HG03521 (cell line): ENCODE measurements around the gene IFNL3.
"Not testable (repeated sequence)": the region's sequence is repeated elsewhere in the genome, so short reads cannot be mapped to it uniquely, and the experiment has no call there.

Source experiments
- ATAC-seq: cut with Tn5 transposase; IDR thresholded peaks from one replicate; pipeline ENCODE4 v1.9.1; 2021; ENCODE audit warnings: mild to moderate bottlenecking, moderate library complexity; ENCODE audit not compliant: unreplicated experiment

Gene IFNL3

DNA sequence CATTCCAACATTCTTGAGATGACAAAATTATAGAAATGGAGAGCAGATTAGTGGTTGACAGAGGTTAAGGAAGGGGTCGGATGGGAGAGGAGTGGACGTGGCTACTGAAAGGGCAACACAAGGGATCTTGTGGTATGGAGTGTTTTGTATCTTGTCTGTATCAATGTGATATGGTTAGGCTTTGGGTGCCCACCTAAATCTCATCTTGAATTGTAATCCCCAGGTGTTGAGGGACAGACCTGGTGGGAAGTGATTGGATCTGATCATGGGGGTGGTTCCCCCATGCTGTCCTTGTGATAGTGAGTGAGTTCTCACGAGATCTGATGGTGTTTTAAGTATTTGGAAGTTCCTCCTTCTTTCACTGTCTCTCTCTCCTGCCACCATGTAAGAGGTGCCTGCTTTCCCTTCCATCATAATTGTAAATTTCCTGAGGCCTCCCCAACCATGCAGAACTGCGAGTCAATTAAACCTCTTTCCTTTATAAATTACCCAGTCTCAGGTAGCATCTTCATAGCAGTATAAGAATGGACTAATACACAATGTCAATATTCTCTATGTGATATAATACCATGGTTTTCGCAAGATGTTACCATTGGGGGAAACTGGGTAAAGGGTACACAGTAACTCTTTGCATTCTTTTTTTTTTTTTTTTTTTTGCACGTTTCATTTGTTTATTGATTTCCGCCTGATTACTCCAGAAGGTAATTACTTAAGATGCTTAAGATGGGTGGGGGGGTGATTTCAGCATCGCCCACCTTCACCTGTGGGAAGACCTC lies 8.8 kb upstream of the IFNL3 start:
- no peak for ATAC-seq

DNA sequence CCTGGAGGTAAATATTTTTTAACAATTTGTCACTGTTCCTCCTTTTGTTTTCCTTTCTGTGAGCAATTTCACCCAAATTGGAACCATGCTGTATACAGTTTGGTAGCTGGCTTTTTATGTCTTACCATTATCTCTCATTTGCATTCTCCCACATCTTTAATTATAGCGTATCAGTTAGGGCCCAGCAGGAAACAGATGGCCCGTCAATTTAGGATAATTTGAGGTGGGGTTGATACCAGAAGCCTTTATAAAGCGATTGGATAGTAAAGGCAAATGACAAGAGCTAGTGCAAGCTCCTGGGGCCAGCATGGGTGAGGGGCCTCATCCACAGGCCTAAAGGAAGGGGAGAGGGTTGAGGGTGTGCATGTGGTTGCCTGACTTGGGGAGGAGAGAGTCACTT lies 7.7 kb upstream of the IFNL3 start:
- no peak for ATAC-seq

DNA sequence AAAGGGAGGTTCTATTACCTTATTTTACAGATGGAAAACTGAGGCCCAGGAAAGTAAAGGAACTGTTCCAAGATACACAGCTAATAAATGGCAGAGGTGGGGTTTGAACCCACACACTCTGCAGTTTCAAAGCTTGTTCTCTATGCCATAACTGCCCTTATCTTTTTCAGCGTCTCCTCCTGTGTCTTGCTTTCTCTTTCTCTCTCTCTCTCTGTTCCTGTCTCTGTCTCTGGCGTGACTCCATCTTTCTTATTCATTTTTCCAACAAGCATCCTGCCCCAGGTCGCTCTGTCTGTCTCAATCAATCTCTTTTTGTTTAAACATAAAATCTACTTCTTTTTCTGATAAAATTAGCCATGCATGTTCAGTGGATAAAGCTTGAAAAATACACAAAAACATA lies 7.0 kb upstream of the IFNL3 start:
- no peak for ATAC-seq

DNA sequence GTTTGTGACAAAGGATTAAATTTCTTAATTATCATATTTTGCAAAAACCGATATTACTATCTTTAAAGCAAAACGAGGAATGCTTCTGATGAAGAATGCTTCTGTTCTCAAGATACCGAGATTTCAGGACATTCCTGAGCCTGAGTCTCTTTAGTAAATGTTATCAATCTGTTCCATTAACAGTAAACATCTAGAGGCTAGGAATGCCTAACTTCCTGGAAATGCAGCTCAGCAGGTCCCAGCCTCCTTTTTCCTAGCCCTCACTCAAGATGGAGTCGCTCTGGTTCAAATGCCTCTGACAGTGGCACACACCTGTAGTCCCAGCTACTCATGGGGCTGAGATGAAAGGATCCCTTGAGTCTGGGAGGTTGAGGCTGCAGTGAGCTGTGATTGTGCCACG lies 6.3 kb upstream of the IFNL3 start:
- ATAC-seq: no peak

DNA sequence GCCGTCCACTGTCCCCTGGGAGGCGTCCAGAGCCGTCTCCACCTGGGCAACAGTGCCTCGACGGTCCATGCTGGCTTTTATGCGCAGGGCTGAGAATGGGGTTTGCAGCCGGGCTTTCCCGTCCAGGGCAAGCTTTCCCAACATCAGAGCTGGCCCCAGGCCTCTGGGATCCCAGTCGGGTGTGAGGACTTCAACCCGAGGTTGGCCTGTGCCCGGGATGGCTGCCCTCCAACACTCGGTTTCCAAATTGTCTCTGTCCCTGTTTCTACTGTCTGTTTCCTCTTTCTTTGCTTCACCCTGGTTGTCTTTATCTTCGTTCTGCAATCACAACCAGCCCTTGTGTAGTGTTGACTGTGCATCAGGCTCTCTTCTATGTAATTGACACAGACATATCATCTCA lies 4.0 kb upstream of the IFNL3 start, which contains the start of gene IFNL4:
Gene IFNL4, minus strand, starts transcription at position 51 of the 400 bp plus-strand sequence.
- no peak for ATAC-seq

DNA sequence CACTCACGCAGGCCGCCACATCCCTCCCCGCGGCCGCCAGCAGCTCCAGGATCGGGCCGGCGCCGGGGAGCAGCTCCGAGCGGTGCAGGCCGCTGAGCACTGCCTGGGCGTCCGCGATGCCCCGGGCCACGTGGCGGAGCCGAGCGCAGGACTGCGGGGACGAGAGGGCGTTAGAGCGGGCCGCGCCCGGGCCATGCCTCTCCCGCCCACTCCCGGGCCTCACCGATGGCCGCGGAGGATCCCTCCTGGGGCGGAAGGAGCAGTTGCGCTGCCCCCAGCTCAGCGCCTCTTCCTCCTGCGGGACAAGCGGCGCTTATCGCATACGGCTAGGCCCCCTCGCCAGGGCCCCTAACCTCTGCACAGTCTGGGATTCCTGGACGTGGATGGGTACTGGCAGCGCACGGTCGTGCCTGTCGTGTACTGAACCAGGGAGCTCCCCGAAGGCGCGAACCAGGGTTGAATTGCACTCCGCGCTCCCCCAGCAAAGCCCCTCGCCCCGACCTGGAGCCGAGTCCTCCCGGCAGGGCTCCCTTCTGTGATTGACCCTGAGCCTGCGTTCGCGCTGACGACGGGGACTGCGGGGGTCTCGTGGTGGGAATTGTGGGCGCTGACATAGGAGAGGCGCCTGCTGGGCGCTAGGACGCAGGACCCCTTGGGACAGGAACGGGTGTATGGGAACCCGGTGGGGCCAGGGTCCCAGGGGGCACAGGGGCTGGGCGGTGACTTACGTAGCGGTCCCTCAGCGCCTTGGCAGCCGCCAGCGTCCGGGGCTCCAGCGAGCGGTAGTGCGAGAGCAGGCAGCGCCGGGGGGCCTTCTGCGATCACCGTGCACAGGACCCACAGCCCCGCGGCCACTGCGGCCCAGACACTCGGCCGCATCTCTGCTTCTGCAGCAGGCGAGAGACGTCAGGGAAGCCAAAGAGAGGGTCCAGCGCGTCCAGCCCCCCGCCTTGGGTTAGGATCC lies 3.2 kb upstream of the IFNL3 start:
- no peak for ATAC-seq

DNA sequence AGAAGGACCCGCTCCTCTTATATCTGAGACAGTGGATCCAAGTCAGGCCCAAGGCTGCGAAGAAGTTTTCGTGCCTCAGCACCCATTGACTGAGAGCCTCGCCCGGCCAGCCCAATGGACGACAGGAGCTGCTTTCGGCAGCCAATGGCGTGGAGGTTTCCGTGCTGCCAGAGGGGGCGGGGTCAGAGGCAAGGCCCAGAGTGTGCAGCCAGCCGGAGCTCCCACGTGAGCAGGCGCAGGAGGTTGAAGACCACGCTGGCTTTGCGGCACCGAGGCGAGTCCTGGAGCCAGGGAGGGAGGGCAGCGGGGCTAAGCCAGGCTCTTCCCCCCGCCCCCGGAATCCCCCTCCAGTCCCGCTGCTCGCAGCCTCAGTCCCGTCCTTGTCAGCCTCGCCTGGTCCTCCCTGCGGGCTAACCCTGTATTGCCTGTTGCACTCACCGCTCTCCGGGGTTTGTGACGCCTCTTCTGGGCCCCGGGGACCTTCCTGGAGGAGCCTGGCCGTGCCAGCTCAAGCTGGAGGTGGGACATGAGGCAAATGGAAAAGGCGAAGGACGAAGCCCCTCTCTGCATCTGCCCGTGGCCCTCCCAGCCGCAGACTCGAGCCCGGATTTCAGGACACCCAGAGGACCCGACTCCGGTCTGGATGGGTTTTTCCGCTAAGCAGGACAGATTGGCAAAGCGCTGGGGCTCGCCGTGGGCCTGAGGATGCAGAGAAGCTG lies 2.3 kb upstream of the IFNL3 start:
- no peak for ATAC-seq

DNA sequence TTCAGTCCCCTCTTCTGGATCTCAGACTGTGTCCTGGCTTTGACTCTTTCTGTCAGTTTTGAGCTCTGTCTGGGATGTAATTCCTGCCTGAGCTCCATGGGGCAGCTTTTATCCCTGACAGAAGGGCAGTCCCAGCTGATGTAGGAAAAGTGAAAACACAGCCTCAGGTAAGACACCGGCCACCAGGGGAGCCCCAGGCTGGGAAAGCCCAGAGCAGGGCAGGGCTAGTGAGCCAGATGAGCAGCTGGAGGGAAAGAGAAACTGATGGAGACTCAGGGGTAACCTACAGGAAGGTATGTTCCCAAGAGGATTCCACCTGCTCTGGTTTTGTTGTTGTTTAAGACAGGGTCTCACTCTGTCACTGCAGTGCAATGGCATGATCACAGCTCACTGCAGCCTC lies 360 bp upstream of the IFNL3 start:
- ATAC-seq: not testable (repeated sequence)

DNA sequence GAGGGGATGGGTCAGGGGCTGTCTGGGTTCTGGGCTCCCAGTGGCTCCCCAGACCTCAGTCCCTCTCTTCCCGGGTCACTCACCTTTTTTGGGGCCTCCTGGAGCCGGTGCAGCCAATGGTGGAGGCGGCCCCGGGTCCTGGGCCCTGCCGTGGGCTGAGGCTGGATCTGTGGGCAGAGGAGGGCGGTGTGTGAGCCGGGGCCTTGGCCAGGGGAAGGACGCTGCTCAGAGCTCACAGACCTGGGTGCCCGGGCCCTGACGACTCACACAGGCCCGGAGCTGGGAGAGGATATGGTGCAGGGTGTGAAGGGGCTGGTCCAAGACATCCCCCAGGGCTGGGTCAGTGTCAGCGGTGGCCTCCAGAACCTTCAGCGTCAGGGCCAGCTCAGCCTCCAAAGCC lies 1.1 kb downstream of the IFNL3 start:
- ATAC-seq: not testable (repeated sequence)

DNA sequence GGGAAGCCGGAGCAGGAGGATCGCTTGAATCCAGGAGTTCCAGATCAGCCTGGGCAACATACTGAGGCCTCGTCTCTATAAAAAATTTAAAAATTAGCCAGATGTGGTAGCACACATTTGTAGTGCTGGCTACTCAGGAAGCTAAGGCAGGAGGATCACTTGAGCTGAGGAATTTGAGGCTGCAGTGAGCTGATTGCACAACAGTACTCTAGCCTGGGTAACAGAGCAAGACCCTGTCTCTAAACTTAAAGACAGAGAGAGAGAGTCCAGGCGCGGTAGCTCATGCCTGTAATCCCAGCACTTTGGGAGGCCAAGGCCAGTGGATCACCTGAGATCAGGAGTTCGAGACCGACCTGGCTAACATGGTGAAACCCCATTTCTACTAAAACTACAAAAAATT lies 4.4 kb downstream of the IFNL3 start:
- no peak for ATAC-seq

DNA sequence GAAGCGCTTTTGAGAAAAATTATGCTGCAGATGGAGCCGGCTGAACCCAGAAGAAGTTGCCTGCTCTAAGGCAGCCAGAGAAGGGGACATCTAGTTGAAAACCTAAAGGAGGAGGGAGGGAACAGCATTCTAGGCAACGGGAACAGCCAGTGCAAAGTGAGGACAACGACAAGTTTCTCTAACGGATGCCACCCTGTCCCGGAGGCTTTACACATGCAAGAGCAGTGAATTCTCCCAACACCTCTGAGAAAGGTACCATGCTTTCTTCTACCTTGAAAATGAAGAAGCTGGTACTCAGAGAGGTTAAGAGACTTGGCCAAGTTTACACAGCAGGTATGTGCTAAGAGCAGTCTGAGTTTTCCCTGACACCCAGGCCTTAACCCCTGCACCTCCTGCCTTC lies 5.9 kb downstream of the IFNL3 start:
- ATAC-seq: no peak

DNA sequence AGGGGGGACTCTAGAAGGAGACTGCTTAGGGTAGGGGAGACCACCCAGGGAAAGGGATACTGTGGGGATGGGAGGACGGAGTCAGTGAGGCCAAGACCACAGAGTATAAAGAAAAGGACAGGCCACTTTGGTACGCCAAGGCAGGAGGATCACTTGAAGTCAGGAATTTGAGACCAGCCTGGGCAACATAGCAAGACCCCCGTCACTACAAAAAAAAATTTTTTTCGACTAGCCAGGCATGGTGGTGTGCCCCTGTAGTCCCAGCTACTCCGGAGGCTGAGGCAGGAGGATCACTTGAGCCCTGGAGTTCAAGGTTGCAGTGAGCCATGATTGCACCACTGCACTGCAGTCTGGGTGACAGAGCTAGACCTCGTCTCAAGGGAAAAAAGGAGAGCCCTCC lies 6.6 kb downstream of the IFNL3 start:
- no peak for ATAC-seq

DNA sequence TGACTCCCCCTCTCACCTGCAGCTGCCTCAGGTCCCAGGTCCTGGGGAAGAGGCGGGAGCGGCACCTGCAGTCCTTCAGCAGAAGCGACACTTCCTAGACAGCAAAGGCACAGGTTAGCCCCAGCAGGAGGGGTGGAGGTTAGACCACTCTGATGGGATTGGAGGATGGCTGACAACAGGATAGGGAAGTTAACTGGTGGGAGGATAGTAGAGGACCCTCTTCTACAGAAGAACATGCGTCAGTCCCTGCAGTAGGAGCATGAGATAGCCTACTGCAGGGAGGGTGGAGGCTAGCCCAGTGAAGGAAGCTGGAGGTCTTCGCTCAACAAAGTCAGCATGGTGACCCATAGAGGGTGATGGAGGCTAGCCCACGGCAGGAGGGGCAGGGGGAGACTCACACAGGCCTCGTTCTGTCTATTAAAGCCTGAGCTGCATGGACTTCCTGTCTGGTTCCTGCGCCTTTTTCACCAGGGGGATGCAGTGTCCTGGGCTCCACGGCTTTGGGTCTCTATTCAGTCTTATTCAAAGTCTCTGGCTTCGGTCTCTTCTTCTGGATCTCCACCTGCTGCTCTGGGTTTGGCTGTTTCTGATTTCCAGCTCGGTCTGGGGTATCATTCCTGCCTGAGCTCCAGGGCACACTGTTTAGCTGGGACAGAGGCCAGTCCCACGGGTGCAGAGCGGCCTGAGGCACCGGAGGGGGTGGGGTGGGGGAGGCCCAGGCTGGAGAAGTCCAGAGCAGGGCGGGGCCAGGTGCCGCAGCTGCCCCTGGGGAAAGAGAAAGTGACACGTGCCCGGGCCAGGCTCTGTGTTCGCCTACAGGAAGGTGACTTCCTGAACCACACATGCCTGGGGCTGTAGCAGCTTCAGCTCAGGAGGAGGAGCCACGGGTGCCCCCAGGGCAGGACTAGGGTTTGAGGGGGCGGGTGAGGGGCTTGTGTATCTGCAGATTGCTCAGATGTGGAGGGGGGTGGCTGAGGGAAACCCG lies 7.3 kb downstream of the IFNL3 start:
- no peak for ATAC-seq

DNA sequence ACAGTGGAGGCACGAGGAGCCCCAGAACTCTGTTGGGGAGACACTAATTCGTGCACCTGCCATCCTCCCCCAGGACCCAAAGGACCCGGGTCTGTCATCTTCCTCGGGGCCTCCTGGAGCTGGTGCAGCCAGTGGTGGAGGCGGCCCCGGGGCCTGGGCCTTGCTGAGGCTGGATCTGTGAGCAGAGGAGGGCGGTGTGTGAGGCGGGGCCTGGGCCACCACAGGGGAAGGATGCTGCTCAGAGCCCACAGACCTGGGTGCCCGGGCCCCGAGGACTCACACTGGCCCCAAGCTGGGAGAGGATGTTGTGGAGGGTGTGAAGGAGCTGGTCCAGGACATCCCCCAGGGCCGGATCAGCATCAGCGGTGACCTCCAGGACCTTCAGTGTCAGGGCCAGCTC lies 8.3 kb downstream of the IFNL3 start:
- no peak for ATAC-seq

DNA sequence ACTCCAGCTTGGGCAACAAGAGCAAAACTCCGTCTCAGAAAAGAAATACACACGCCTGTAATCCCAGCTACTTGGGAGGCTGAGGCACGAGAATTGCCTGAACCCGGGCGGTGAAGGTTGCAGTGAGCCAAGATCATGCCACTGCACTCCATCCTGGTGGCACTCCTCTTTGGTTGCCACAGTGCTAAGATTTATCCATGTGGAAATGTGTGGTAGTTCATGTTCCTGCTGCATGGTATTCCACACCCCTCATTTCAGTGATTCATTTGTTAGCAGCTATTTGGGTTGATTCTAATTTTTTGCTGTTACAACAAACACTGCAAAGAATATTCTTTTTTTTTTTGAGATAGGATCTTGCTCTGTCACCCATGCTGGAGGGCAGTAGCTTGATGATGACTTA lies 12.1 kb downstream of the IFNL3 start:
- ATAC-seq: no peak

DNA sequence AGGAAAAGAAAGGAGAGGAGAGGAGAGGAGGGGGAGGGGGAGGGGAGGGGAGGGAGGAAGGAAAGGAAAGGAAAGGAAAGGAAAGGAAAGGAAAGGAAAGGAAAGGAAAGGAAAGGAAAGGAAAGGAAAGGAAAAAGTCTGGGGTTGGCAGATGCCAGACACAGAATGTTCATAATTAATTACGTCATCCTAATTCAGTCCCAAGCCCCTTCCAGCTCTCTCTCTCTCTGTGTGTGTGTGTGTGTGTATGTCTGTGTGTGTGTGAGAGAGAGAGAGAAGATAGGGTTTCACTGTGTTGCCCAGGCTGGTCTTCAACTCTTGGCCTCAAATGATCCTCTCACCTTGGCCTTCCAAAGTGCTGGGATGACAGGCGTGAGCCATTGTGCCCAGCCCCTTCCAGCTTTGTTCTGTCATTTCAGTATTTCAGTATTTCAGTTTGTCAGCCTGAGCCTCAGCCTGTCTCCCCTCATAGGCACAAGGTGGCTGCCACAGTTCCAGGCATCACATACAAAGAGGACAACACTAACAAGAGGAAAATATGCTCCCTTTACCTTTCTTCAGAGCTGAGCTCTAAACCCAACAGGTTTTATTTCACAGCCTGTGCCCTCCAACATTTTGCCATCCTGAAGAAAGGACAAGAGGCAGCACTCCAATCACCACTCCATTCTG lies 14.6 kb downstream of the IFNL3 start:
- no peak for ATAC-seq

DNA sequence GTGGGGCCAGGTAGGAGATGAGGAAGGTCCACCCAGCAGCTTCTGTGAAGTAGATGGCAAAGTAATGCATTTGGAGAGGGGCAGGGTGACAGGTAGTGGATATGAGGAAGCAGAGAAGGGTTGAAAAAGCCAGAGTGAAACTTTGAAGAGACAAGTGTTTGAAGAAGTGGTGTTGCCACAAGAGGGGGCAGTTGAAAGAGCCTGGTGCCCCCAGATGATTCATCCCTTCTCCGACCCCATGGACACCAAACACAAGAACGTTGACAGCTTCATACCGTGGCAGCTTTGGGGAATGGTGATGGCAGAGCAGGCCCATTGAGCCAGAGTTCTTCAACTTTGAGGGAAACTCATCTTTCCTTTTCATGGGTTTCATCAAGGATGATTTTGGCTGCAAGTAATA lies 19.9 kb downstream of the IFNL3 start:
- ATAC-seq: no peak

DNA sequence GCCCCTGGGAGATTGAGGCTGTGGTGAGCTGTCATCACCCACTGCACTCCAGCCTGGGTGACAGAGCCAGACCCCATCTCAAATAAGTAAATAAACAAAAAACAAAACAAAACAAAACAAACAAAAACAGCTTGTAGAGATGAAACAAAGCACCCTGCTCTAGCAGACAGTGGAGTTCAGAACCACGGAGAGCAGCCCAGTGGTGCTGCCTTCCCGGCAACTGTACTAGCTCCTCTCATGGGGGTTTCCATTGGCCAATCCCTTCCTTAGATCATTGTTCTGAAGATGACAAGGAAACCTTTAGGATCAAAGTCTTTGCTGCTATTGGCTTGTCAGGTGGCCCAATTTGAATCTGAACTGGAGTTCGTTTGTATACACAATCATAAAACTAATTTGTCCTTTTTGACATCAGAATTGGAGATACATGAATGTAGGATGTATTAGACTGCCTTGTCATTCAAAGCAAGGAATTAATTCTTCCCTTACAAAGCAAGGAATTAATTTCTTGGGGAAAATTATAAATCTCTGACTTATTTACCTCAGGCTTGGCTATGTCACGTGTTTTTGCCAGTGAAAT lies 21.0 kb downstream of the IFNL3 start:
- no peak for ATAC-seq

DNA sequence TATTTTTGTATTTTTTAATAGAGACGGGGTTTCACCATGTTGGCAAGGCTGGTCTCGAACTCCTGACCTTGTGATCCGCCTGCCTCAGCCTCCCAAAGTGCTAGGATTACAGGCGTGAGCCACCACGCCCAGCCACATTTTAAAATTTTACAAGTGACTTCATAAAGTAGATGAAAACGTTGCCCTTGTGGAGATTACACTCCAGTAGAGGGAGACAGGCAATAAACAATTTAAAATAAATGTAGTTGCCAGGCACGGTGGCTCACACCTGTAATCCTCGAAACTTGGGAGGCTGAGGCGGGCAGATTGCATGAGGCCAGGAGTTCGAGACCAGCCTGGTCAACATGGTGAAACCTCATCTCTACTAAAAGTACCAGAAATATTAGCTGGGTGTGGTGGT lies 25.7 kb downstream of the IFNL3 start:
- not testable (repeated sequence) for ATAC-seq
